NCI-H2107 treated with DMSO at 0.1 percent for 48 hours (cell line): ENCODE data around the gene CCDC34.
"Not testable (repeated sequence)": the region's sequence is repeated elsewhere in the genome, so short reads cannot be mapped to it uniquely, and the experiment has no call there.

Experiments
- DNase-seq: peaks from one replicate; lab custom pipeline; 2025; ENCODE audit not compliant: unreplicated experiment; lab: John Stamatoyannopoulos, UW

The CCDC34 gene

DNA sequence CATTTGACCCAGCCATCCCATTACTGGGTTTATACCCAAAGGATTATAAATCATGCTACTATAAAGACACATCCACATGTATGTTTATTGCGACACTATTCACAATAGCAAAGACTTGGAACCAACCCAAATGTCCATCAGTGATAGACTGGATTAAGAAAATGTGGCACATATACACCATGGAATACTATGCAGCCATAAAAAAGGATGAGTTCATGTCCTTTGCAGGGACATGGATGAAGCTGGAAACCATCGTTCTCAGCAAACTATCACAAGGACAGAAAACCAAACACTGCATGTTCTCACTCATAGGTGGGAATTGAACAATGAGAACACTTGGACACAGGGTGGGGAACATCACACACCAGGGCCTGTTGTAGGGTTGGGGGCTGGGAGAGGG, 36.0 kb downstream of the CCDC34 start:
- DNase-seq: not testable (repeated sequence)

DNA sequence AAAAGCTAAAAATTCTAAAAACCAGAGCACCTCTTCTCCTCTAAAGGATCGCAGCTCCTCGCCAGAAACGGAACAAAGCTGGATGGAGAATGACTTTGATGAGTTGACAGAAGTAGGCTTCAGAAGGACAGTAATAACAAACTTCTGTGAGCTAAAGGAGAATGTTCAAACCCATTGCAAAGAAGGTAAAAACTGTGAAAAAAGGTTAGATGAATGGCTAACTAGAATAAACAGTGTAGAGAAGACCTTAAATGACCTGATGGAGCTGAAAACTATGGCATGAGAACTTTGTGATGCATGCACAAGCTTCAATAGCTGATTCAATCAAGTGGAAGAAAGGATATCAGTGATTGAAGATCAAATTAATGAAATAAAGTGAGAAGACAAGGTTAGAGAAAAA, 40.8 kb downstream of the CCDC34 start:
- not testable (repeated sequence) for DNase-seq

DNA sequence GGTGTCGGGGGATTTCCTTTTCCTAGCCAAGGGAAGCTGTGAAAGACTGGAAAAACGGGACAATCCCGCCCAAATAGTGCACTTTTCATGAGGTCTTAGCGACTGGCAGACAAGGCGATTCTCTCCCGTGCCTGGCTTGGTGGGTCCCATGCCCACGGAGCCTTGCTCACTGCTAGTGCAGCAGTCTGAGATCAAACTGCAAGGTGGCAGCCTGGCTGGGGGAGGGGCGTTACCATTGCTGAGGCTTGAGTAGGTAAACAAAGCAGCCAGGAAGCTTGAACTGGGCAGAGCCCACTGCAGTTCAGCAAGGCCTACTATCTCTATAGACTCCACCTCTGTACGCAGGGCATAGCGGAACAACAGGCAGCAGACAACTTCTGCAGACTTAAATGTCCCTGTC, 41.7 kb downstream of the CCDC34 start:
- not testable (repeated sequence) for DNase-seq

DNA sequence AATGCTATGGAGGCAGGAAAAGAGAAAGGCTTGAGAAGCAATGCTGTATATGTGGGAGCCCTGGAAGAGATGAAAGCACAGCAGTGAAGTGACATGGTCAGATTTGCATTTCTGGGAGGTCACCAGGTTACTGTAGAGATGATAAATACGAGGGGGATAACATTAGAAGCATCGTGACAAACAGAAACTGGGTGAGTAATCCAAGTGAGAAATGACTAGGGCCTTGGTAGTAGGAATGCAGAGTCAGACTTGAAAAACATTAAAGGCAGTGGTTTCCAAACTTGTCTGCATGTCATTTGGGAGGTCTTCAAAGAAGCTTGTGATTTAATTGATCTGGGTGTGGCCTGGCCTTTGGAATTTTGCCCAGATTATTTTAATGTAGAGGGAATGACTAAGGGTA, 43.9 kb downstream of the CCDC34 start:
- no peak for DNase-seq

DNA sequence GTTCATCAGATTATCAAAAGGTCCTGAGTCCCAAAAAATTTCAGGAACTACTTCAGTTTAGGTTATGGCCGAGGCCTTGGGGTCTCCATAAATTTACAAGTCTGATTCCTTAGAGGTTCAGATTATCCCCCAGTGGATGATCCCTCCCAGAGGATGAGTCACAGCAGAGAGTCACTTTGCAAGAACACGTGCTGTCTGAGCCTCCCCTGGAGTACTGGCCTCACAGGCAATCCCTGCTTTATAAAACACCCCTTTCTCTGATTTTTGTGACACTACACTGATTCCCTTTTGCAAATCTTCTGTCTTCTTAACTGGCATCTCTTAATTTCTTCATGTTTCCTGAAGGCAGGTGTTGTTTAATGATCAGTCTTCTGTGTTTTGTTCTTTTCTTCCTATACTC, 45.3 kb downstream of the CCDC34 start:
- DNase-seq: no peak

DNA sequence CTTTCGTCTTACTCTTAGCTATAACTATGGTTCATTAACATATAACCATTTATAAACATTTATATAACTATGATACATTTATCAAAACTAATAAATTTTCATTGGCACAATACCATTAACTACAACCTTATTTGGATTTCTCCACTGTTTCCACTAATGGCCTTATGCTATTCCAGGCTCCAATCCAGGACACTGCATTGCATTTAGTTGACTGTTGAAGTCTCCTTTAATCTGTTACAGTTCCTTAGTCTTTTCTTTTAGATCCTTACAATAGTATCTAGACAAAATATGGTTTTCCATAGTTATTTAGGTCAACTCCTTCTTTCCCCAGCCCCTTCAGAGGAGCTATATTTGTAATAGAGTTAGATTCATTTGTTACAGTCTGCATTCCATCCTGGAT, 47.2 kb downstream of the CCDC34 start:
- no peak for DNase-seq

DNA sequence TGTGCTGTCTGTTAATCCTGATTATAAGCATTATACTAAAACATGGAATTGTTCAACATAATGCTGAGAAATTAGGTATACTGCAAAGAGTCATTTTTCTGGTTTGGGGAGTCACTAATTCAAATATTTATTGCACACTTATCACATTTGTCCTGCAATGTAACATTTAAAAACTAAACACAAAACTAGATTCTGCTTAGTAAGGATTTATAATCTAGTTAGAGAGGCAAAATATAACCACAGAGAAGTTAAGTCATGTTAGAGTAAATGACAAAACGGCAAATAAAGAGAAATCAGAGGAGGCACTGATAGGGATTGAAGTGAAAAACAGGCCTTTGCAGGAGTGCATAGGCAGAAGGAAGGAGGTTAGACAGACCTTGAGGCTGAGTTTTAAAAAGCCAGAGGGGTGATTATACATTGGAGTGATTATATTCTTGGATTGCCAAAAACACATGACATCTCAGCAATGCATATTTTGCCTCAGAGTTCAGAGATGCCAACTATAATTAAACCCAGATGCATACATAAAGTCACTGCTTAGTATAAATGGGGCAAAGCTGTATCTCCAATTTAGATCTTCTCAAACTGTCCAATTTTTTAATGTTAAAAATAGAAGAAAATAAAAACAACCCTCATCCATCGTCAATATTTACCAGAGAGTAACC, 49.7 kb downstream of the CCDC34 start:
- DNase-seq: no peak

DNA sequence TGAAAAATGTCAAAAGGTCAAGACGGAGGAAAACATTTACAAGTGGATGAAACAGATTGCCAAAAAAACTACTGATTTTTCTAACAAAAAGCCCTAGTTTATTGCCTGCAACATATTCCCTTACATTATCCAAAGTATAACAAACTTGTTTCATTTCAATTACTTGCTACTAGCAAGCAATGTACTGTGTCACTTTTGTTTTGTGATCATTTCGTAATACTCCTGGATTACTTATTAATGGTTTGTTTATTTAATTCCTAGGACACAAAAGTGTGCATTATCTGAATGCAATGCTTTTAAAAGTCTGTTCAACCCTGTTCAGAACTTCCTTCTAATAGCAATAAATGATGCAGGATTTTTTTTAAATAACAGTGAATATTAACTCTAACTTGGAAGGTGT, 50.9 kb downstream of the CCDC34 start:
- DNase-seq: no peak

DNA sequence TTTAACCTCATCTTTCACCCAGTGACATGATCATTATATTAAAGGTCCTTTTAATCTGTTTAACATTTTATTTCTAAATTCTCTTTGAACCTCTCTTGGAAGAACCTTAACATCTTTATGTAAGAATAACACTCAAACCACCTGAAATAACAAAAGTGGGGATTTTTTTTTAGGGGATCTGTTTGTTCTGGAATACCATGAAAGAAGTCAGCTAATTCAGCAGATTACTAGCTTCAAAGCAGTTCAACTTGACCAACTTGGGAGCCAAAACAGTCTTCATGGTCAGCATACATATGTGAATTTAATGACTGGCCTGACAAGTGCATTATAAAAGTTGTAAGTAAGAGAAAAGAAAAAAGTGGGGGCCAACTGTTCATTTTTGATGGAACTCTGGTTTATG, 52.3 kb downstream of the CCDC34 start:
- DNase-seq: no peak

DNA sequence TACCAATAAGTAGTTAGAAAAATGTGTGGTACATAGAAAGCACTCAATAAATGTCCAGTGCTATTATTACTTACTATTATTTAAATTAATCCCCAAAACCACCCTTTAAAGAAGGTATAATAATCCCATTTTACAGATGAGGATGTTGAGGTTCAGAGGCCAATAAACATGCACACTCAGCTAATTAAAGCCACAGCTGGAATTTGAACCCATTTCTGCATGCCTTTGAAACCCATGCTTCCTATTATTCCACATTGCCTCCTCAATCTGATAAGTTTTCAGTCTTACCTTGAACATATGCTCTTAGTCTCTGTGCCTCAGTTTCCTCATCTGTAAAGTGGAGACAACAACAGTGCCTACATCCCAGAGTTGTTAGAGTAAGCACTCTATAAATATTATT, 52.8 kb downstream of the CCDC34 start:
- DNase-seq: no peak

DNA sequence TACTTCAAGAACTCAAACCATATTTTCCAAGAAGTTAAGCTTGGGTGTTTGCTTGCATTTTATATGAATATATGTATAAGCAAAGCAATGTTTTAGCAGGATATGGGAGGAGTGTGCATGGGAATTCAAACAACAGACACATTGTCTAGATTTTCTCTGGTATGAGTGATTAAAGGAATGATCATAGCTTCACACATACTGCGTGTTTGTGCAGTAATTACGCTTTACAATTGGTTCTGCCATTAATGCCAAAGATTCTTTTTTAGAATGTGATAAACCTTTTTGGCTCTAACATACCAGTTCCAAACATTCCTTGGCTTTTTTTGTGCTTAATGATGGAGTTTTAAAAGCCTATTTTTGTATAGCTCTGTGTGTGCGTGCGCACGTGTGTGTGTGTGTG, 54.0 kb downstream of the CCDC34 start:
- no peak for DNase-seq

DNA sequence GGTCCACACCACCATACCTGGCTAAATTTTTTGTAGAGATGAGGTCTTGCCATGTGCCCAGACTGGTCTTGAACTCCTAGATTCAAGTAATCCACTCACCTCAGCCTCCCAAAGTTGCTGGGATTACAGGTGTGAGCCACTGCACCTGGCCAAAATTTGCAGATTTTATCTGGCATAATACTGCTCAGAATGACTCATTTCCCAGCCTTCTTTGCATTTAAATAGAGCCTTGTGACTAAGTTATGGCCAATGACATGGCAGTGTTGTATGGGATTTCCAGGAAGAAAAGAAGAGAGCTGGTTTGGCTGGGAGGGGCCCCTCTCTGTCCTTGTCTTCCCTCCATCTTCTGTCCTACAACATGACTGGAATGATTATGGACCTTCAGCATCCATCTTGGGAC, 55.8 kb downstream of the CCDC34 start:
- DNase-seq: no peak

DNA sequence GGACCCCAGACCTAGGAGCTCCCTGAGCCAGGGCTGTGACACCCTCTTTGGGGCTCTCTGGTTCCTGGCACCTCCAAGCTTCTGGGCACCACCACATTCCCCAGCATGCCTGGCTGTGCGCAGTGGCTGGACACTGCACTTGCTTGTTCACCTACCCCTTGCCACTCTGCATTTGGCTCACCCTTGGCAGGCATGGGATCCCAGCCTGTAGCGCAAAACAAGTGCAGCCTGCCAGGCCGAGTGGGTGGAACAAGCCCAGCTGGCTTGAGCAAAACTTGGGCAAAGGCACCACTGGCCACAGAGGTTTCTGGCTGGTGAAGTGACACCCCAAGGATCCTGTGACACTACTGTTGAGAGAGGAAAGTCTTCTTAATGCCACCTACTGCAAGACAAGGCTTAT, 57.3 kb downstream of the CCDC34 start:
- DNase-seq: no peak

DNA sequence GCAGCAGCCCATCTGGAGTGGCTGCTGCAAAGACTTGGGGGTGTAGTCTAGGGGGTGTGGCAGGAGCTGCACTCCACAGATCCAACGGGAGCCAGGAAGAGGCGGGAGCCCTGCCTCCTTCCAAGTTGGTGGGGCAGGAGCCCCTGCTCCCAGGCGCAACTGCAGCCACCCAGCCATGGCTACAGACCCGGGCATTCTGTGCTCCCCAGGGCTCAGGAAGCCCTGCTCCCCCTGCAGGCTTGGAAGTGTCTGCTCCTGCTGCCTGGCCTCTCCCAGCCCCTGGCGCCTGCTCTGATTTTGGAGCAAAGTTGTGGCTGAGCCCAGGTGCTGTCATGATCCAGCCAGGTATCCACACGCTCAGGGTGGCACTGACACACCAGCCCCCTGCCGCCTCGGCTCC, 58.5 kb downstream of the CCDC34 start:
- DNase-seq: no peak

DNA sequence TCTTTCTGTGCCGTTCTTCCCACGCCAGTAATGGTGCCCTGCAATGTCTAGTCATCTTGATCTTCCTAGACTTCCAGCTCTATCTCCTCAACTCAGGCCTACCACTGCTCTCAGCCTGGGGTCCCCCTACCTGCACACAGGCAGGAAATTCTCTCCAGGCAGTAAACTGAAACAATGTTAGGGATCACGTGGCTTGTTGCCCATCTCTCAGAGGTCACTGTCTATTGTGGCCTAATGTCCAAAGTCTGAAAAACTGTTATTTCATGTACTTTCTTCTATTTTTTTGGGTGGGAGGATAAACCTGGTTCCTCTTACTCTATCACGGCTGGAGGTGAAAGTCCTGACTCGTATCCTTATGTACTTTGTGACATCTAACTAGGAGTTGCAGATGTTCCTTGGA, 59.1 kb downstream of the CCDC34 start:
- DNase-seq: no peak

DNA sequence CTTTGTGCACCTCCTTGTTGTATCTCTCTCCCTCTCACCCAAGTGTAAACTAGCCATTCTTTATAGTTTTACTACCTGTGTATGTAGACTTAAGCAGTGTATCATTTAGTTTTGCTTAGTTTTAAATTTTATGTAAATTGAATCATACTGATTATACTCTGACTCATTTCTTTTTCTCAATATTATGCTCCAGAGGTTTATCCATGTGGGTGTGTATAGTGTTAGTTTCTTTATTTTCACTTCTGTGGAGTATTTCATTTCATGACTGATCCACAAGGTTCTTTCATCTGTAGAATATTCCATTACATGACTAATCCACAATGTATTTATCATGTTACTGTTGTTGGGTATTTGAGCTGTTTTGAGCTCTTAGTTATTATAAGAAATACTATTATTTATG, 62.0 kb downstream of the CCDC34 start:
- no peak for DNase-seq

DNA sequence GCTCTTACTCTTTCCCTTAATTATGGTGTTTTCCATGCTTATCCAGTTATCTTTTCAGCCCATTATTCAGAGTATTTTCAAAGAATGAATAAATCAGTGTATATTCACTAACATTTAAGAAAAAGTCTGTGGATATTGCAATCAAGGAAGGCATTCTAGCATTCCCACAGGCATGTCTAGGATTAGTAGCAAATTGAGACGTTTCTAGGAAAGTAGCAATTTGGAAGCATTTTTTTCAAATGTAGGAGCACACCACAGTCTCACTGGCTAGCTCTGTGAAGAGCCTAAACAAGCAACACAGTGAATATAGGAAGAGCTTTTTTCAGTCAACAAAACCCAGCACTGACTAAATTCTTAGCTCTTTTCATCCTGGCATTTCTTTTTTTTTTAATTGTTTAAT, 65.4 kb downstream of the CCDC34 start:
- DNase-seq: no peak

DNA sequence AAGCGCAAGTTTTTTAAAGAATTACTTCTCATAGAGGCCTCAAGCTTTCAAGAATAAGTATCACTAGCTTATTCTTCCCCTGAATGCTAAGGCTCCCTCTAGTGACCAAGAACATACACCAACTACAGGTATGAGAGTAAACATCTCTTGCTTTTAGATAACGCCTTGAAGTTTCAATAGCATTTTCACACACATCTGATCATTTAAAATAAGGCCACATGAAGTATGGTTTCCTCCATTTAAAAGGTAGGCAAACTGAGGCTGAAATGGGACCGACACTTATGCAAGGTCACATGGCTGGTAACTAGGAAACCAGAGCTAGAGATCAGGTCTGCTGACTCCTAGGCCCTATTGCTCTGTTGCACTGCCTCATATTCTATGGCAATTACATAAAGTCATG, 66.5 kb downstream of the CCDC34 start:
- DNase-seq: peak; percentile 63

DNA sequence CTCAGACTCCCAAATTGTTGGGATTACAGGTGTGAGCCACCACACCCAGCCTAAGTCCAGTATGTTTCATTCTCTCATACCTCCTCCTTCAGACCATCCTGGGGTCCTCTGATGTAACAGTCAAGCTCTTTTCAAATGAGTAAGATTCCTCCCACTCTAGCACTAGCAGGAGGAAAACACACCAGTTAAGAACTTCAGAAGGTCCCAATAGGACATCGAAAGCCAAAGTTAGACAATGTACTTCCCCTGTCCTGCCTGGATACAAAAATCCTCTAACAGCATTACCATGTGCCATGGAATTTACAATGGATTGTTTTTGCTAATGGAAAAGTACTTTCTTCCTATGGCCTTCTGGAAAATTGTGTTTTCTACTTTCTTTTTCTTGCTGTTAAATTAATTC, 67.1 kb downstream of the CCDC34 start:
- DNase-seq: no peak

DNA sequence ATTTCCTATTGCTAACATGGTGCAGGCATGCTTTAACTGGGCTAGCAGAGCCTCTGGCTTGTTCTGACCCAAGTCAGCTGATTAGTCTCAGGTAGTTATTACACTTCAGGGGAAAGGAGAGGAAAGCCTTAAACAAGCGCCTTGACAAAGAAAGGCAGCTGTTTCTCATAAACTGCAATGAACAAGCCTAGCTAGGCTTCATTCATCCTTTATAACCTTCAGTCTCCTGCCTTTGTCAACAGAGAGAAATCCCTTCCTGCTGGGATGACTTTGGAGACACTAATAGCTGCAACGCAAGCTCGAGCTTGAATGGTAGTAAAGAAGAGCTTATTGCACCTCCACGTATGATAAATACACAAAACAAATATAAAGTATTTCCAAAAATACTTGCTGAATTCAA, 68.4 kb downstream of the CCDC34 start:
- DNase-seq: peak; percentile 12

DNA sequence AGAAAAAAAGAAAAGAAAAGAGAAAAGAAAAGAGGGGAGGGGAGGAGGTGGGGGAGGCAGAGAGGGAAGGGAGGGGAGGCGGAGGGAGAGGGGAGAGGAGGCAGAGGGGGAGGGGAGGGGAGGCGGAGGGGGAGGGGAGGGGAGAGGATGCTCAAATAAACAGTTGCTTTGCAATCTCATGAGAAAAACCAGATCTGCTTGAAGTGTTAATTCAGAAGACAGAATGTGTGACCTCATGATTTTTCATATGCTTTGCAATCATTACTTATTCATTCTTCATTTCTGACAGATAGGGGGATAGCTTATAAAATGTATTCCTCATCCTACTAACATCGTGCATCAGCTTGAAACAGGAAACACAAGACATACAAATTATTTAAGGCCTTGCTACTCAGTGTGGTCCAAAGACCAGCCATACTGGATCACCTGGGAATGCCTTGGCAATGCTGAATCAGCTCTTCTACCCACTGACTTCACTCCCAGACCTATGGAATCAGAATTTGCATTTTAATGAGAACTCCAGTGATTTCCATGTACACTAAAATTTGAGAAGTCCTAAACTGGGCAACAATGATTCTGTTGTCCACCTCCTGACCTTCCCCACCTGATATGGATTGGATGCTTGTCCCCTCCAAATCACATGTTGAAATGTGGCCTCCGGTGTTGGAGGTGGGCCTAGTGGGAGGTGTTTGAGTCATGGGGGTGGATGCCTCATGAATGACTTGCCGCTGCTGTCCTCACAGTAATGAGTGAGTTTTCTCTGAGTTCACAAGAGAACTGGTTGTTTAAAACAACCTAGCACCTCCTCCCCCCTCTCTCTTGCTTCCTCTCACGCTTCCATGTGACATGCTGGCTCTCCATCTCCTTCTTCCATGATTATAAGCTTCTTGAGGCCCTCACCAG, 69.2 kb downstream of the CCDC34 start:
- DNase-seq: no peak

DNA sequence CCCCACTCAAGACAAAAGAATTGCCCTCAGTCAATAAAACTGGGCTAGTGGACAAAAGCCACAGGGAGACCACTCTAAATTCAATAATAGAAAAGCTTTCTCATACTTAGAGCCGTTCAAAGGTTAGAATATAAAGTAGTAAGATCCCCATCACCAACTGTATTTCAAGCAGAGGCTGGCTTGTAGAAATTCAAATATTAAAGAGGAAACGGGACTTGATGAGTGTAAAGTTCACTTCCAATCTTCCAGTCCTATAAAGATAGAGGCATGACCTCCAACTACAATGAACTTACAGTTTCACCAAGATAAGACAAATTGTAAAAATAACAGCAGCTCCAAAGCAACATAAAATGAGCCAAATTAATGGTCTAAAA, 70.4 kb downstream of the CCDC34 start:
- no peak for DNase-seq
